Tibial artery (tissue), 4 donors: Measurements from ENCODE around the gene TFEB.

Experiments used
- DNase-seq, 2 donors: peaks; one replicate each; pipeline ENCODE4 v3.0.0-alpha.2; 2019
- H3K27ac ChIP-seq, 2 donors: fragments of 200-600 bp; sonication (generic) in 1 of 2; 1 replicate in 1 of 2; 2 replicates in 1 of 2; pipeline ENCODE4 v1.5.1; 2018 to 2019; ENCODE audit warnings: mild to moderate bottlenecking in 1 of 2
- H3K27me3 ChIP-seq, 2 donors: fragments of 200-600 bp; sonication (generic) in 1 of 2; one replicate each; pipeline versions ENCODE4 v1.5.1 to v1.6.0; 2016 to 2019
- H3K36me3 ChIP-seq, 3 donors: fragments of 200-600 bp; sonication (generic) in 2 of 3; one replicate each; pipeline ENCODE4 v1.5.1; 2016 to 2019; ENCODE audit warnings: mild to moderate bottlenecking in 2 of 3
- H3K4me1 ChIP-seq, 4 donors: fragments of 200-600 bp; sonication (generic) in 2 of 4; 1 replicate in 3 of 4; 2 replicates in 1 of 4; pipeline ENCODE4 v1.5.1; 2016 to 2019
- H3K4me3 ChIP-seq, 2 donors: fragments of 200-600 bp; sonication (generic) in 1 of 2; 1 replicate in 1 of 2; 2 replicates in 1 of 2; pipeline ENCODE4 v1.5.1; 2018 to 2019; ENCODE audit warnings: mild to moderate bottlenecking in 2 of 2
- H3K9me3 ChIP-seq, 3 donors: fragments of 200-600 bp; sonication (generic) in 1 of 3; one replicate each; pipeline ENCODE4 v1.5.1; 2016 to 2019
- intact Hi-C: fragments of 100-400 bp; cut with DNase I; formaldehyde crosslinking; loops from one replicate; pipeline ENCODE4 v1.15.0; 2023; ENCODE audit warnings: low total_unique reads
- TF ChIP-seq, protein P1 (sequence below), 2 experiments: fragments of 200-600 bp in 1 of 2; fragments of 450-650 bp in 1 of 2; IDR thresholded peaks; one replicate each; pipeline ENCODE4 v1.5.1; 2017 to 2019; ENCODE audit warnings: antibody characterized with exemption in 2 of 2, mild to moderate bottlenecking in 1 of 2, moderate library complexity in 1 of 2

TFEB gene

DNA sequence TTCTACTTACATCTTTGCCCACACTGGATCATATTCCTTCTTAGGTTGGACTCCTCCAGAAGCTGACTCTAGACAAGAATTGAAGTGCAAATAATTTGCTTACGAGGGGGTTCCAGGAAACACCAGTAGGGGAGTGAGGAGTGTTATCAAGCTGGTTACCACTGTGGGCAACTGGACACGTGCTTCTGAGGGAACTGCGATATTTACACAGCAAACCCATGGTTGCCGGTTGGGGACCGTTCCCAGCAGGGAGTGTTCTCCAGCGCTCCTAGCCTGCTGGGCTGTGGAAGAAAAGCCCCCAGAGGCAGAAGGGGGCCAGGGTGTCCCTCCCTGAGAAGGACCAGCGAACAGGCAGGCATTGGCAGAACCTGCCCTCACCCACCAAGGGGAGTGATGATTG, 75.5 kb downstream of the TFEB start:
- no peak overlapping the region for H3K4me3 ChIP-seq
- DNase-seq = no peak
- peaks cover 0 to 25% of the 10 kb centered on the region in 2 donors for H3K27me3 ChIP-seq
- H3K36me3 ChIP-seq = no peaks in the 10 kb centered on the region
- no peak overlapping the region for H3K27ac ChIP-seq
- TF ChIP-seq, protein P1, sequence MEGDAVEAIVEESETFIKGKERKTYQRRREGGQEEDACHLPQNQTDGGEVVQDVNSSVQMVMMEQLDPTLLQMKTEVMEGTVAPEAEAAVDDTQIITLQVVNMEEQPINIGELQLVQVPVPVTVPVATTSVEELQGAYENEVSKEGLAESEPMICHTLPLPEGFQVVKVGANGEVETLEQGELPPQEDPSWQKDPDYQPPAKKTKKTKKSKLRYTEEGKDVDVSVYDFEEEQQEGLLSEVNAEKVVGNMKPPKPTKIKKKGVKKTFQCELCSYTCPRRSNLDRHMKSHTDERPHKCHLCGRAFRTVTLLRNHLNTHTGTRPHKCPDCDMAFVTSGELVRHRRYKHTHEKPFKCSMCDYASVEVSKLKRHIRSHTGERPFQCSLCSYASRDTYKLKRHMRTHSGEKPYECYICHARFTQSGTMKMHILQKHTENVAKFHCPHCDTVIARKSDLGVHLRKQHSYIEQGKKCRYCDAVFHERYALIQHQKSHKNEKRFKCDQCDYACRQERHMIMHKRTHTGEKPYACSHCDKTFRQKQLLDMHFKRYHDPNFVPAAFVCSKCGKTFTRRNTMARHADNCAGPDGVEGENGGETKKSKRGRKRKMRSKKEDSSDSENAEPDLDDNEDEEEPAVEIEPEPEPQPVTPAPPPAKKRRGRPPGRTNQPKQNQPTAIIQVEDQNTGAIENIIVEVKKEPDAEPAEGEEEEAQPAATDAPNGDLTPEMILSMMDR (IDR thresholded peaks at IDR 0.05) = no peak
- no peaks in the 10 kb centered on the region for H3K9me3 ChIP-seq
- no peaks in the 10 kb centered on the region for H3K4me1 ChIP-seq
- intact Hi-C loops = no loop called here

DNA sequence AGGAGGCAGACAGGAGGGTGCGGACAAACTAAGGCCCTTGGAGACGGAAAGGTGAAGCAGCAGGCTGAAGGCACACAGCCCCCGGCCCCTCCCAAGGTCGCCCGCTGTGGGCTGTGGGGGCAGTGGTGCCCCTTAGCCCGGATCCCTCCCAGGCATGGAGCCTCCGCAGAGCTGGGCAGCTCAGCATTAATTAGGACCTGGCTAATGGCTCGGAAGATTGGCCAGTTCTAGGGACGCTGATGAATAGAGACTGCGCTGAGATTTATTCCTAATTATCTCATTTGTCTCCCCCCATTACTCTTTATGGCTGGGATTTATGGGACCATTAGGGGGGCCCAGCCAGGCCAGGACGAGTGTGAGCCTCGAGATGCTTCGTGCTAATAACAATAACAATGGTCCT, 76.8 kb downstream of the TFEB start:
- intact Hi-C loops = no loop called here
- TF ChIP-seq, protein P1 (IDR thresholded peaks at IDR 0.05) = no peak

GRCh38 chr6:41657131-41658094, 78.0 kb downstream of the TFEB start:
- H3K27ac ChIP-seq = no peak overlapping the region
- no peaks in the 10 kb centered on the region for H3K4me1 ChIP-seq
- H3K4me3 ChIP-seq = no peak overlapping the region
- peaks cover 0 to 32% of the 10 kb centered on the region in 2 donors for H3K27me3 ChIP-seq
- H3K9me3 ChIP-seq = no peaks in the 10 kb centered on the region
- peaks cover 0 to 4% (median 0%) of the 10 kb centered on the region in 3 donors for H3K36me3 ChIP-seq
- intact Hi-C loops = no loop called here
- no peak for DNase-seq
- TF ChIP-seq, protein P1 (IDR thresholded peaks at IDR 0.05) = no peak

More for the DNA sequence above, 76.8 kb downstream of the TFEB start:
- Histone ChIP-seq H3K4me1 (no peaks in the 10 kb centered on the region), H3K9me3 (no peaks in the 10 kb centered on the region), H3K27me3 (peaks cover 0 to 29% of the 10 kb centered on the region in 2 donors), H3K4me3 (no peak overlapping the region), H3K27ac (no peak overlapping the region), H3K36me3 (no peaks in the 10 kb centered on the region)
- DNase-seq = no peak

DNA sequence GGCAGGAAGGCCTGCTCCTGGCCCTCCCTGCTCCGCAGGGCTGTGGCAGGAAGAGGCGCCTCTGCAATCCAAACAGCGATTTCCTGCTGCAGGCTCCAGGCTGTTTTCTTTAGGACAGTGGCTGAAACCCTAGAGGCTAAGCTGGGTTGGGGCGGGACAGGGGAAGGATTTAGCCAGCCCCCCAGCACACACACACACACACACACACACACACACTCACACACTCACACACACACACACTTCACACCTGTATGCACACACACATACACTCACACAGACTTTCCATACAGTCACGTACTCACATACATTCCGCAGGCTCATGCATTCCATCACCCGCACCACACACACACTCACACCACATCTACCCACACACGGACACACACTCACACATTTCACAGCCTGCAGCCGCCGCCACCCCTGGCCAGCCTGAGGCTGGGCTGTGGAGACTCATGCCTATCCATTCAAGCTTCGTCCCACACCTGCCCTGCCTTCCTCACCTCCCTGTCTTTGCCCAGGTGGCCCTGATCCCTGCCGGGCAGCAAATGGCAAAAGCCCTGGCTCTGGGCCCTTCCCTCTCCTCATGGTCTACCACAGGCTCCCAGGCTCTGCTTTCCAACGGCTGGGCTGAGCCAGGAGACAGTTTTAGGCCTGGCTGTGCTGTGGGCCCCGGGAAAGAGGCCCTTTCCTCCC, 79.3 kb downstream of the TFEB start:
- TF ChIP-seq, protein P1 (IDR thresholded peaks at IDR 0.05) = no peak
- intact Hi-C loops = no loop called here
- peaks cover 0 to 4% (median 0%) of the 10 kb centered on the region in 3 donors for H3K36me3 ChIP-seq
- DNase-seq = no peak
- no peak overlapping the region for H3K4me3 ChIP-seq
- no peak overlapping the region for H3K27ac ChIP-seq
- H3K9me3 ChIP-seq = no peaks in the 10 kb centered on the region
- peaks cover 0 to 33% of the 10 kb centered on the region in 2 donors for H3K27me3 ChIP-seq
- H3K4me1 ChIP-seq = no peaks in the 10 kb centered on the region

- no peak for DNase-seq
- Histone ChIP-seq H3K4me1 (no peaks in the 10 kb centered on the region), H3K36me3 (peaks cover 0 to 4% (median 0%) of the 10 kb centered on the region in 3 donors), H3K4me3 (no peak overlapping the region), H3K27ac (no peak overlapping the region), H3K27me3 (peaks cover 0 to 33% of the 10 kb centered on the region in 2 donors), H3K9me3 (no peaks in the 10 kb centered on the region)
- TF ChIP-seq, protein P1 (IDR thresholded peaks at IDR 0.05) = no peak
- intact Hi-C loops = no loop called here
Measured at GRCh38 chr6:41655646-41656001, 79.8 kb downstream of the TFEB start.
